Erythroblast (primary cell): Measurements from ENCODE around the gene CNTNAP5.

ENCODE experiments used
- GATA1 ChIP-seq: IDR thresholded peaks from 2 replicates; pipeline ENCODE4 v1.6.1; 2011; ENCODE audit warnings: low read depth, mild to moderate bottlenecking, control low read depth, low read length, moderate library complexity
- POLR2A ChIP-seq: IDR thresholded peaks from 2 replicates; pipeline ENCODE4 v1.6.1; 2011; ENCODE audit warnings: mild to moderate bottlenecking, low read length

GRCh38 chr2:124913868-124914267 lies 888.8 kb downstream of the CNTNAP5 start:
- no peak for TF ChIP-seq POLR2A
- no peak for TF ChIP-seq GATA1
